Activated T-helper 1 cell treated with Interleukin-2 at 50 U/mL for 16 hours (primary cell): Measurements from ENCODE around the gene MOCS1.

Experiments used
- DNase-seq: peaks from one replicate; pipeline ENCODE4 v3.0.0-alpha.2; 2020; ENCODE audit warnings: low read depth

MOCS1 gene

GRCh38 chr6:39948199-39948791 lies 14.0 kb upstream of the MOCS1 start:
- no peak for DNase-seq

- DNase-seq = no peak
Observed at GRCh38 chr6:39947611-39948068, 13.4 kb upstream of the MOCS1 start.

GRCh38 chr6:39945626-39946025 lies 11.4 kb upstream of the MOCS1 start:
- no peak for DNase-seq

GRCh38 chr6:39942903-39943580 lies 8.8 kb upstream of the MOCS1 start:
- DNase-seq = no peak

- no peak for DNase-seq
Observed at GRCh38 chr6:39941820-39942219, 7.6 kb upstream of the MOCS1 start.

GRCh38 chr6:39941138-39941537 lies 6.9 kb upstream of the MOCS1 start:
- DNase-seq = no peak

GRCh38 chr6:39938773-39939654 lies 4.8 kb upstream of the MOCS1 start:
- no peak for DNase-seq

GRCh38 chr6:39937686-39938333 lies 3.5 kb upstream of the MOCS1 start:
- no peak for DNase-seq

- no peak for DNase-seq
Observed at GRCh38 chr6:39936857-39937256, 2.6 kb upstream of the MOCS1 start.

GRCh38 chr6:39935241-39935640 lies 979 bp upstream of the MOCS1 start:
- DNase-seq = no peak

GRCh38 chr6:39933669-39934130 lies 562 bp downstream of the MOCS1 start:
- no peak for DNase-seq

- no peak for DNase-seq
Observed at GRCh38 chr6:39932386-39932910, 1.8 kb downstream of the MOCS1 start.

GRCh38 chr6:39931607-39932006 lies 2.7 kb downstream of the MOCS1 start:
- no peak for DNase-seq

- DNase-seq = no peak
Observed at GRCh38 chr6:39930540-39930939, 3.7 kb downstream of the MOCS1 start.

- no peak for DNase-seq
Observed at GRCh38 chr6:39929733-39930461, 4.4 kb downstream of the MOCS1 start.

- DNase-seq = no peak
Observed at GRCh38 chr6:39929039-39929732, 5.1 kb downstream of the MOCS1 start.

GRCh38 chr6:39927159-39927558 lies 7.1 kb downstream of the MOCS1 start:
- no peak for DNase-seq

- DNase-seq = no peak
Observed at GRCh38 chr6:39926668-39927067, 7.6 kb downstream of the MOCS1 start.

- no peak for DNase-seq
Observed at GRCh38 chr6:39925931-39926290, 8.4 kb downstream of the MOCS1 start.

- DNase-seq = no peak
Observed at GRCh38 chr6:39925191-39925930, 8.9 kb downstream of the MOCS1 start.
